Fibroblast of lung (primary cell): ENCODE measurements around the gene SYT17. TPM values are rescaled to one million over a fixed set of nuclear protein-coding genes. Genes with fewer than 3 reads are reported as not detected.

Experiments
- DNase-seq, 2 donors: peaks; one replicate each; pipeline versions ENCODE4 v3.0.0 to v3.0.0-alpha.2; 2010; ENCODE audit warnings: low read depth in 2 of 2
- H2AFZ ChIP-seq: 2 replicates; pipeline ENCODE4 v1.5.1; 2012; ENCODE audit warnings: low read length, control low read depth, inconsistent platforms
- H3K27ac ChIP-seq: 2 replicates; pipeline ENCODE4 v1.5.1; 2011; ENCODE audit warnings: low read length, control low read depth; ENCODE audit not compliant: insufficient read depth
- H3K27me3 ChIP-seq: 2 replicates; pipeline ENCODE4 v1.5.1; 2011; ENCODE audit warnings: mild to moderate bottlenecking, low read length; ENCODE audit not compliant: control insufficient read depth, insufficient read depth
- H3K36me3 ChIP-seq: 2 replicates; pipeline ENCODE4 v1.5.1; 2011; ENCODE audit warnings: low read length; ENCODE audit not compliant: control insufficient read depth, insufficient read depth
- H3K4me1 ChIP-seq: 2 replicates; pipeline ENCODE4 v1.5.1; 2011; ENCODE audit warnings: low read length; ENCODE audit not compliant: control insufficient read depth, insufficient read depth; ENCODE audit errors: extremely low read depth
- H3K4me2 ChIP-seq: 2 replicates; pipeline ENCODE4 v1.5.1; 2011; ENCODE audit warnings: low read length, control low read depth; ENCODE audit not compliant: insufficient read depth; ENCODE audit errors: extremely low read depth
- H3K4me3 ChIP-seq, 4 experiments: fragments of 200-600 bp in 1 of 4; sonication (generic) in 1 of 4; replicated peaks in 1 of 4; 2 replicates each; pipeline ENCODE4 v1.5.1; 2011 to 2016; ENCODE audit warnings: low read length in 4 of 4, low read depth in 3 of 4, mild to moderate bottlenecking in 3 of 4, control low read depth in 2 of 4, inconsistent platforms in 1 of 4, mixed read lengths in 1 of 4; ENCODE audit not compliant: insufficient read depth in 1 of 4; ENCODE audit errors: control extremely low read depth in 1 of 4
- H3K79me2 ChIP-seq: 2 replicates; pipeline ENCODE4 v1.5.1; 2012; ENCODE audit warnings: mild to moderate bottlenecking, low read length, inconsistent platforms; ENCODE audit not compliant: control insufficient read depth, insufficient read depth
- H3K9ac ChIP-seq: 2 replicates; pipeline ENCODE4 v1.5.1; 2011; ENCODE audit warnings: mild to moderate bottlenecking, low read length, control low read depth; ENCODE audit not compliant: insufficient read depth
- H3K9me3 ChIP-seq: 2 replicates; pipeline ENCODE4 v1.5.1; 2012; ENCODE audit warnings: low read depth, low read length; ENCODE audit not compliant: control insufficient read depth, insufficient read depth
- H4K20me1 ChIP-seq: 2 replicates; pipeline ENCODE4 v1.5.1; 2011; ENCODE audit warnings: low read length; ENCODE audit not compliant: control insufficient read depth, insufficient read depth; ENCODE audit errors: extremely low read depth
- CTCF ChIP-seq, 2 donors: IDR thresholded peaks in 1 of 2; conservative IDR thresholded peaks in 1 of 2; 1 replicate in 1 of 2; 2 replicates in 1 of 2; pipeline ENCODE4 v1.5.1; 2011 to 2012; ENCODE audit warnings: low read length in 2 of 2, control low read depth in 1 of 2, inconsistent platforms in 1 of 2, low read depth in 1 of 2, mild to moderate bottlenecking in 1 of 2
- EZH2 ChIP-seq: IDR thresholded peaks from 2 replicates; pipeline ENCODE4 v1.5.1; 2012; ENCODE audit warnings: low read length, control low read depth, mild to moderate bottlenecking; ENCODE audit errors: missing control alignments
- polyA plus RNA-seq, 2 donors: library from polyadenylated mRNA; depleted of rRNA in 1 of 2; stranded (reverse) in 1 of 2; unstranded in 1 of 2; fragments of >200 nt; gene quantifications; 2 replicates each; pipeline ENCODE4 v1.2.1, GENCODE V29; 2011 to 2012; ENCODE audit warnings: missing spikeins in 1 of 2
- total RNA-seq: library from RNA; depleted of rRNA; stranded (reverse); fragments of >200 nt; gene quantifications from 2 replicates; pipeline ENCODE4 v1.2.1, GENCODE V29; 2014

SYT17 gene
- total and polyA plus RNA-seq, 2 donors (not counting 1 experiment from before 2014, with no cell fraction given) = 0.33 TPM; not detected in 1

GRCh38 chr16:19188406-19188805 is 20.4 kb downstream of the SYT17 start:
- Histone ChIP-seq H3K9me3 (no peaks in the 10 kb centered on the region), H3K36me3 (no peaks in the 10 kb centered on the region), H3K27ac (no peak overlapping the region), H3K9ac (no peak overlapping the region), H3K4me1 (no peaks in the 10 kb centered on the region), H3K4me3 (no peak overlapping the region), H4K20me1 (no peaks in the 10 kb centered on the region), H3K79me2 (no peaks in the 10 kb centered on the region), H3K27me3 (no peaks in the 10 kb centered on the region), H2AFZ (no peak overlapping the region), H3K4me2 (no peak overlapping the region)
- TF ChIP-seq EZH2 = no peak
- no peak for TF ChIP-seq CTCF (conservative IDR thresholded peaks at IDR 0.05 in 1 of 2, IDR thresholded peaks at IDR 0.05 in 1 of 2; ENCODE audit: low read depth in 1 of 2, low read length in 2 of 2)
- DNase-seq = no peak

- no peak overlapping the region for H3K4me3 ChIP-seq
- no peak for DNase-seq
- no peaks in the 10 kb centered on the region for H4K20me1 ChIP-seq
- no peaks in the 10 kb centered on the region for H3K9me3 ChIP-seq
- no peaks in the 10 kb centered on the region for H3K79me2 ChIP-seq
- H3K4me1 ChIP-seq = no peaks in the 10 kb centered on the region
- H2AFZ ChIP-seq = no peak overlapping the region
- no peaks in the 10 kb centered on the region for H3K36me3 ChIP-seq
- no peak overlapping the region for H3K4me2 ChIP-seq
- H3K27me3 ChIP-seq = no peaks in the 10 kb centered on the region
- TF ChIP-seq EZH2 = no peak
- no peak for TF ChIP-seq CTCF (conservative IDR thresholded peaks at IDR 0.05 in 1 of 2, IDR thresholded peaks at IDR 0.05 in 1 of 2; ENCODE audit: low read depth in 1 of 2, low read length in 2 of 2)
- no peak overlapping the region for H3K9ac ChIP-seq
- no peak overlapping the region for H3K27ac ChIP-seq
Observed at GRCh38 chr16:19192865-19193264, 24.8 kb downstream of the SYT17 start.

- H2AFZ ChIP-seq = no peak overlapping the region
- H3K4me3 ChIP-seq = no peak overlapping the region
- H3K9me3 ChIP-seq = no peaks in the 10 kb centered on the region
- DNase-seq = peak in 1 of 2 donors; percentile 1
- H3K79me2 ChIP-seq = no peaks in the 10 kb centered on the region
- H3K9ac ChIP-seq = no peak overlapping the region
- no peaks in the 10 kb centered on the region for H4K20me1 ChIP-seq
- H3K36me3 ChIP-seq = no peaks in the 10 kb centered on the region
- no peak for TF ChIP-seq CTCF (conservative IDR thresholded peaks at IDR 0.05 in 1 of 2, IDR thresholded peaks at IDR 0.05 in 1 of 2; ENCODE audit: low read depth in 1 of 2, low read length in 2 of 2)
- H3K27ac ChIP-seq = no peak overlapping the region
- no peak overlapping the region for H3K4me2 ChIP-seq
- H3K4me1 ChIP-seq = no peaks in the 10 kb centered on the region
- H3K27me3 ChIP-seq = no peaks in the 10 kb centered on the region
Observed at GRCh38 chr16:19196871-19197270, 28.8 kb downstream of the SYT17 start.
